Panc1 (cell line): ENCODE results near the gene CLEC4F. TPM values are rescaled to one million over a fixed set of nuclear protein-coding genes. Genes with fewer than 3 reads are reported as not detected.

Experiments used
- ATAC-seq: fragments of 200-7000 bp; cut with Tn5 transposase; 2 replicates; pipeline ENCODE4 v1.9.1; 2020; ENCODE audit warnings: mild to moderate bottlenecking, moderate library complexity
- BruUV-seq: library from RNA; stranded (reverse); fragments of 400-500 nt; replicated peaks from 2 replicates; lab custom pipeline; 2021; lab: Mats Ljungman, UMichigan
- CTCF ChIA-PET: fragments of 300-600 bp; sonication (Branson Sonifier 250); formaldehyde crosslinking; loops from one replicate; lab custom pipeline; 2022; ENCODE audit warnings: antibody characterized with exemption; lab: Charles Lee
- POLR2A ChIA-PET: fragments of 300-600 bp; sonication (Branson Sonifier 250); formaldehyde crosslinking; loops from one replicate; lab custom pipeline; 2022; ENCODE audit warnings: antibody characterized with exemption; lab: Charles Lee
- DNase-seq: peaks from one replicate; pipeline ENCODE4 v3.0.0-alpha.2; 2010; ENCODE audit warnings: low read depth, low spot score
- H3K27ac ChIP-seq: 2 replicates; pipeline ENCODE4 v1.5.1; 2011; ENCODE audit warnings: mild to moderate bottlenecking, low read length, inconsistent platforms
- H3K27me3 ChIP-seq: fragments of 200-500 bp; sonication (Bioruptor generic); 2 replicates; pipeline ENCODE4 v1.6.0; 2014; ENCODE audit warnings: low read length, inconsistent platforms; ENCODE audit not compliant: control insufficient read depth, insufficient read depth
- H3K36me3 ChIP-seq: fragments of 200-500 bp; sonication (Bioruptor generic); 2 replicates; pipeline ENCODE4 v1.5.1; 2014; ENCODE audit warnings: inconsistent platforms, mild to moderate bottlenecking, low read length, moderate library complexity; ENCODE audit not compliant: control insufficient read depth, insufficient read depth
- H3K4me1 ChIP-seq: 2 replicates; pipeline ENCODE4 v1.5.1; 2011; ENCODE audit warnings: inconsistent platforms, mild to moderate bottlenecking, low read length, moderate library complexity; ENCODE audit not compliant: control insufficient read depth, insufficient read depth
- H3K4me3 ChIP-seq, 2 experiments: 2 replicates each; pipeline ENCODE4 v1.5.1; 2011 to 2012; ENCODE audit warnings: low read depth in 2 of 2, low read length in 2 of 2, mild to moderate bottlenecking in 2 of 2, inconsistent platforms in 1 of 2, moderate library complexity in 1 of 2
- H3K9me3 ChIP-seq: fragments of 200-500 bp; sonication (Bioruptor generic); 2 replicates; pipeline ENCODE4 v1.5.1; 2014; ENCODE audit warnings: low read depth, mild to moderate bottlenecking, inconsistent platforms, low read length, moderate library complexity; ENCODE audit not compliant: control insufficient read depth, insufficient read depth
- CTCF ChIP-seq: fragments of 450-650 bp; IDR thresholded peaks from 2 replicates; pipeline ENCODE4 v1.5.1; 2017; ENCODE audit warnings: mild to moderate bottlenecking
- POLR2AphosphoS5 ChIP-seq: IDR thresholded peaks from 2 replicates; pipeline ENCODE4 v1.6.1; 2012; ENCODE audit warnings: mild to moderate bottlenecking, low read depth, low read length, moderate library complexity
- REST ChIP-seq, 2 experiments: IDR thresholded peaks; 2 replicates each; pipeline ENCODE4 v1.6.1; 2011 to 2012; ENCODE audit warnings: low read depth in 2 of 2, control low read depth in 1 of 2, low read length in 1 of 2, mild to moderate bottlenecking in 1 of 2, moderate library complexity in 1 of 2; ENCODE audit not compliant: insufficient read depth in 1 of 2
- SIN3A ChIP-seq: IDR thresholded peaks from 2 replicates; pipeline ENCODE4 v1.6.1; 2012; ENCODE audit warnings: low read depth, mild to moderate bottlenecking, low read length, moderate library complexity, borderline replicate concordance; ENCODE audit not compliant: insufficient read depth
- TCF7L2 ChIP-seq: IDR thresholded peaks from 2 replicates; pipeline ENCODE4 v1.6.1; 2011; ENCODE audit warnings: mild to moderate bottlenecking, low read depth, low read length, inconsistent platforms
- in situ Hi-C: cut with HindIII; loops from 2 replicates; pipeline ENCODE4 v1.10.0; 2016; ENCODE audit warnings: low sequenced_read_pairs, low pct_unique_long_range_greater_than_20kb
- intact Hi-C: fragments of 100-400 bp; cut with micrococcal nuclease; formaldehyde crosslinking; loops from one replicate; pipeline ENCODE4 v1.10.0; 2022; ENCODE audit not compliant: unreplicated experiment
- total RNA-seq: library from RNA; stranded (reverse); gene quantifications from one replicate; pipeline ENCODE4 v1.2.1, GENCODE V29; 2021; ENCODE audit not compliant: unreplicated experiment

Gene CLEC4F
- total RNA-seq, 1 experiment from 2014 or later = not detected

GRCh38 chr2:70779491-70779890, 40.9 kb downstream of the CLEC4F start:
- CTCF ChIA-PET = no interaction called here
- H3K27me3 ChIP-seq = peaks cover 15% of the 10 kb centered on the region
- no peak overlapping the region for H3K4me3 ChIP-seq
- POLR2A ChIA-PET = no interaction called here
- DNase-seq = no peak
- TF ChIP-seq CTCF (no peak), POLR2AphosphoS5 (no peak), TCF7L2 (no peak), REST (IDR thresholded peaks at IDR 0.05; ENCODE audit: insufficient read depth in 1 of 2, low read depth in 2 of 2, low read length in 1 of 2) (no peak), SIN3A (no peak)
- H3K9me3 ChIP-seq = no peaks in the 10 kb centered on the region
- H3K27ac ChIP-seq = no peak overlapping the region
- in situ Hi-C loops (no loop called here), intact Hi-C loops (no loop called here)
- ATAC-seq = no peak
- no peaks in the 10 kb centered on the region for H3K4me1 ChIP-seq
- H3K36me3 ChIP-seq = no peaks in the 10 kb centered on the region
- no TSS peak for BruUV-seq

GRCh38 chr2:70778676-70779075, 41.7 kb downstream of the CLEC4F start:
- Histone ChIP-seq H3K4me1 (no peaks in the 10 kb centered on the region), H3K4me3 (no peak overlapping the region), H3K27me3 (peaks cover 24% of the 10 kb centered on the region), H3K27ac (no peak overlapping the region), H3K36me3 (no peaks in the 10 kb centered on the region), H3K9me3 (no peaks in the 10 kb centered on the region)
- in situ Hi-C loops (no loop called here), intact Hi-C loops (no loop called here)
- no peak for TF ChIP-seq TCF7L2
- no peak for TF ChIP-seq REST (IDR thresholded peaks at IDR 0.05; ENCODE audit: insufficient read depth in 1 of 2, low read depth in 2 of 2, low read length in 1 of 2)
- no peak for TF ChIP-seq SIN3A
- TF ChIP-seq POLR2AphosphoS5 = no peak
- TF ChIP-seq CTCF = no peak
- ChIA-PET POLR2A (no interaction called here), CTCF (no interaction called here)
- no TSS peak for BruUV-seq
- no peak for ATAC-seq
- DNase-seq = no peak
